HG02571 (cell line): Measurements from ENCODE around the gene YIPF1.

Experiments used
- ATAC-seq: cut with Tn5 transposase; IDR thresholded peaks from one replicate; pipeline ENCODE4 v1.9.1; 2021; ENCODE audit warnings: mild to moderate bottlenecking, moderate library complexity; ENCODE audit not compliant: unreplicated experiment

Gene YIPF1

GRCh38 chr1:53889304-53890298 is at the start of gene YIPF1:
YIPF1 (minus strand) TSS chr1:53889797; CDS start chr1:53888937, 860 bp downstream.
- ATAC-seq, result peak; percentile 90

GRCh38 chr1:53938136-53938830 is 48.7 kb upstream of the YIPF1 start:
- no peak for ATAC-seq

GRCh38 chr1:53936430-53936829 is 46.8 kb upstream of the YIPF1 start:
- ATAC-seq, result no peak

GRCh38 chr1:53934170-53934765 is 44.7 kb upstream of the YIPF1 start:
- no peak for ATAC-seq

- ATAC-seq, result no peak
Observed at GRCh38 chr1:53931523-53931922, 41.9 kb upstream of the YIPF1 start.

GRCh38 chr1:53930932-53931331 is 41.3 kb upstream of the YIPF1 start:
- no peak for ATAC-seq

- no peak for ATAC-seq
Observed at GRCh38 chr1:53929246-53929960, 39.8 kb upstream of the YIPF1 start.

GRCh38 chr1:53927376-53927881 is 37.8 kb upstream of the YIPF1 start:
- ATAC-seq, result no peak

GRCh38 chr1:53919675-53920066 is 30.1 kb upstream of the YIPF1 start:
- ATAC-seq, result no peak

- no peak for ATAC-seq
Observed at GRCh38 chr1:53918343-53918742, 28.7 kb upstream of the YIPF1 start.

- ATAC-seq, result no peak
Observed at GRCh38 chr1:53913352-53914033, 23.9 kb upstream of the YIPF1 start.

- no peak for ATAC-seq
Observed at GRCh38 chr1:53911442-53911841, 21.8 kb upstream of the YIPF1 start.

GRCh38 chr1:53909946-53910345 is 20.3 kb upstream of the YIPF1 start:
- ATAC-seq, result no peak

- no peak for ATAC-seq
Observed at GRCh38 chr1:53906121-53906520, 16.5 kb upstream of the YIPF1 start.

GRCh38 chr1:53905509-53905908 is 15.9 kb upstream of the YIPF1 start:
- no peak for ATAC-seq

- no peak for ATAC-seq
Observed at GRCh38 chr1:53902235-53903138, 12.9 kb upstream of the YIPF1 start.

GRCh38 chr1:53899708-53900107 is 10.1 kb upstream of the YIPF1 start:
- ATAC-seq, result no peak

GRCh38 chr1:53899206-53899628 is 9.6 kb upstream of the YIPF1 start:
- ATAC-seq, result no peak

GRCh38 chr1:53896635-53897229 is 7.1 kb upstream of the YIPF1 start:
- ATAC-seq, result no peak
